Epithelial cell of esophagus (primary cell): ENCODE data around the gene SNX13.

Source experiments
- DNase-seq: peaks from one replicate; pipeline ENCODE4 v3.0.0; 2010; ENCODE audit warnings: low read depth
- H3K4me3 ChIP-seq: 2 replicates; pipeline ENCODE4 v1.5.1; 2011; ENCODE audit warnings: mild to moderate bottlenecking, low read length, control low read depth
- TF ChIP-seq, protein P1 (sequence below): IDR thresholded peaks from 2 replicates; pipeline ENCODE4 v1.5.1; 2011; ENCODE audit warnings: low read depth, mild to moderate bottlenecking, low read length, control low read depth, inconsistent platforms; ENCODE audit not compliant: insufficient read depth; ENCODE audit errors: missing control alignments

Gene SNX13

DNA sequence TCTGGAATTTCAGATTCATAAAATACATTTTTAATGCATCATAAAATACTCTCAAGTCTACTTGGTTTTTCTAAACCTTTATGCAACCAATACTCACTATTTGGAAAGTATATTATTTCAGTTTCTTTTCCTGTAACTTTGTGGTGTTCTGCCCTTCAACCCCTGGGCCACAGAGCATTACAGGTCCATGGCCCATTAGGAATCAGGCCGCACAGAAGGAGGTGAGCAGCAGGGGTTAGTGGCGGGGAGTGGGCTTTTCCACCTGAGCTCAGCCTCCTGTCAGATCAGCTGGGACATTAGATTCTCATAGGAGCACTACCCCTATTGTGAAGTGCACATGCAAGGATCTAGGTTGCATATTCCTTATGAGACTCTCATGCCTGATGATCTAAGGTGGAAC lies 9.7 kb downstream of the SNX13 start:
- TF ChIP-seq, protein P1, sequence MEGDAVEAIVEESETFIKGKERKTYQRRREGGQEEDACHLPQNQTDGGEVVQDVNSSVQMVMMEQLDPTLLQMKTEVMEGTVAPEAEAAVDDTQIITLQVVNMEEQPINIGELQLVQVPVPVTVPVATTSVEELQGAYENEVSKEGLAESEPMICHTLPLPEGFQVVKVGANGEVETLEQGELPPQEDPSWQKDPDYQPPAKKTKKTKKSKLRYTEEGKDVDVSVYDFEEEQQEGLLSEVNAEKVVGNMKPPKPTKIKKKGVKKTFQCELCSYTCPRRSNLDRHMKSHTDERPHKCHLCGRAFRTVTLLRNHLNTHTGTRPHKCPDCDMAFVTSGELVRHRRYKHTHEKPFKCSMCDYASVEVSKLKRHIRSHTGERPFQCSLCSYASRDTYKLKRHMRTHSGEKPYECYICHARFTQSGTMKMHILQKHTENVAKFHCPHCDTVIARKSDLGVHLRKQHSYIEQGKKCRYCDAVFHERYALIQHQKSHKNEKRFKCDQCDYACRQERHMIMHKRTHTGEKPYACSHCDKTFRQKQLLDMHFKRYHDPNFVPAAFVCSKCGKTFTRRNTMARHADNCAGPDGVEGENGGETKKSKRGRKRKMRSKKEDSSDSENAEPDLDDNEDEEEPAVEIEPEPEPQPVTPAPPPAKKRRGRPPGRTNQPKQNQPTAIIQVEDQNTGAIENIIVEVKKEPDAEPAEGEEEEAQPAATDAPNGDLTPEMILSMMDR: no peak
- no peak overlapping the region for H3K4me3 ChIP-seq
- DNase-seq: no peak

DNA sequence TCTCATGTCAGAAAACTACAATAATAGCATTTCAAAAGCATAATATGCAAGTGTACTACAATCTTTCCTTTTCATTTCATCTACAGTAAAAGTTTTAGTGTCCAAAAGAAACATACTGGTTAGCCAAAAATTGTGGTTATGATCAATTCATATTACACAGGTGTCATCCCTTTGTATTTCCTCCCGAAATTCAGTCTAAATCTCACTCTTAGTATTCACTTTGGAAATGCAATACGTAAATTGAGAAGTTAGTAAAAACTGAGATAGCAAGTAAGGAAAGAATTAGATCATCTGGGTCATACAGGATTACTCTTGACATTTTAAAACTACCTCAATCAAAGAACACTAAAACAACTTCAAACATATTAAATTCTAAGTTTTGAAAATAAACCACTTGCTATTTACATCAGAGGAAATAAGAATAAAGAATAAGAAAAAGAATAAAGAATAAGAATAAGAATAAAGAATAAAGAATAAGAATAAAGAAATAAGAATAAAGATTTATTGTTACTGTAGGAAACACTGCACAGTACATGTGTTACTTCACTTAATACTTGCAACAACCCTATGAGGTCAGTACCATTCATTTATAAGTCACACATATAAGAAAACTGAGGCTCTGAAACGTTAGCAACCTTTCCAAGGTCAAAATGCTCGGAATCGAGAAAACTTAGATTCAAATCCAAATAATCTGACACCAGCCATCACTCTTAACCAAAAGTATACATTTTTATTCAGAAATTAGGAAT lies 10.5 kb downstream of the SNX13 start:
- no peak overlapping the region for H3K4me3 ChIP-seq
- no peak for DNase-seq
- TF ChIP-seq, protein P1: no peak

DNA sequence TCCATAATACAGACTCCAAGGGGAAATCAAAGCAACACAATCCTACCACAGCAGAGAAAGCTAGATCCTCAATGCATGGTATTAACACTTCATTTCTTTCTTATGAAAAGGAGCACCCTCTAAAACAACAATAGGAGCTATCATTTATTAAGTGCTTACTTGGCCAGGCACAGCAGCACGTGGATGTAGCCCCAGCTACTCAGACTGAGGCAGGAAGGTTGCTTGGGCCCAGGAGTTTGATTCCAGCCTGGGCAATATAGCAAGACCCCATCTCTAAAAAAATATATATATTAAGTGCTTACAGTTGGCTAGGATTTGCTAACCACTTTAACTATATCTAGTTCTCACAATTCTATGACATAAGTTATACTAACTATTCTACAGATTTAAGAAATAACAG lies 12.2 kb downstream of the SNX13 start:
- TF ChIP-seq, protein P1: no peak
- no peak for DNase-seq
- H3K4me3 ChIP-seq: no peak overlapping the region

DNA sequence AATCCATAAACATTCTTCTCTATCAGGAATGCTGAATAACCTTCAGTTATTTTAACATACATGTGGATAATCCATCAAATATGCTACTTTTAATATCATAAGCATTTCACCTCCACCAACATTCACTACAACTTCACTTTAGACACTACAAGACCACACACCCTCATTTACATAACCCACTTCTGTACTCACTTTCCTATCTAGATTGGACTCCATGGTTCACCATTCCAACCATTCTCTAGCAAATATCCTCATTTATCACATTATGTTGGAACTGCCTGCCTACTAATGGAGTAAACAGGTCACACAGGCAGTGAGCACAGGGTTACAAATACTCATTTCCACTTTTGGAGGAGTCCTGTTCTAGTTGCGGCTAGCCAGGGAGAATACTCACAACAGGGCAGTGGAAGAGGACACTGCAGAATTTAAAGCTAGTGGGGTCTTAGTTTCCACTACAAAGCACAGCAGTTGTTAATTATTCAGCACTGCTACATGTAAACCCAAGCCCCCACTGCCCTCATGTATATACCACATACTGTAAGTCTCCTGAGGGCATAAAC lies 18.4 kb downstream of the SNX13 start:
- no peak overlapping the region for H3K4me3 ChIP-seq
- DNase-seq: no peak
- TF ChIP-seq, protein P1: no peak

DNA sequence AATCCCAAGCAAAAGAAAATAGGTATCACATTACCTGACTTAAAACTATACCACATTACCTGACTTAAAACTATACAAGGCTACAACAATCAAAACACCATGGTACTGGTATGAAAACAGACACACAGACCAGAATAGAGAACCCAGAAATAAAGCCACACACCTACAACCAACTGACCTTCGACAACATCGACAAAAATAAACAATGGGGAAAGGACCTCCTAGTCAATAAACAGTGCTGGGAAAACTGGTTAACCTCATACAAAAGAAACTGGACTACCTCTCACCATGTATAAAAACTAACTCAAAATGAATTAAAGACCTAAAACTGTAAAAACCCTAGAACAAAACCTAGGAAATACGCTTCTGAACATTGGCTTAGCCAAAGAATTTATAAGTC lies 22.5 kb downstream of the SNX13 start:
- no peak for DNase-seq
- TF ChIP-seq, protein P1: no peak
- H3K4me3 ChIP-seq: no peak overlapping the region

DNA sequence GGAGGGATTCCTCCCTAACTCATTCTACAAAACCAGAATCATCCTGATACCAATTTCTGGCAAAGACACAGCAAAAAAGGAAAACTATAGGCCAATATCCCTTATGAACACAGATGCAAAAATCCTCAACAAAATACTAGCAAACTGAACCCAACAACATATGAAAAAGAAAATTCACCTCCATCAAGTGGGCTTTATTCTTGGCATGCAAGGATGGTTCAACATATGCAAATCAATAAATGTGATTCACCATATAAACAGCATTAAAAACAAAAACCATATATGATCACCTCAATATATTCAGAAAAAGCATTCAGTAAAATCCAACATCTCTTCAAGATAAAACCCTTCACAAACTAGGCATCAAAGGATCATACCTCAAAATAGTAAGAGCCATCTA lies 23.5 kb downstream of the SNX13 start:
- TF ChIP-seq, protein P1: no peak
- no peak overlapping the region for H3K4me3 ChIP-seq
- DNase-seq: no peak

DNA sequence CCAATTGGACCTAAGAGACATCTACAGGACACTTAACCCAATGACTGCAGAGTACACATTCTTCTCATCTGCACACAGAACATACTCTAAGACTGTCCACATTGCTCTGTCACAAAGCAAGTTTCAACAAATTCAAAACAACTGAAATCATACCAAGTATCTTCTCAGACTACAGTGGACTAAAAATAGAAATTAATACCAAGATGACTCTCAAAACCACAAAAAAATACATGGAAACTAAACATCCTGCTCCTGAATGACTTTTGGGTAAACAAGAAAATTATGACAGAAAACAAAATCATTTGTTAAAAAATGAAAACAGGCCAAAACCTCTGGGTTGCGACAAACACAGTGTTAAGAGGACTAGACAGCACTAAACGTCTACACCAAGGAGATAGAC lies 24.5 kb downstream of the SNX13 start:
- no peak for DNase-seq
- H3K4me3 ChIP-seq: no peak overlapping the region
- TF ChIP-seq, protein P1: no peak
